HG02885 (cell line): ENCODE results near the gene CD79A.
"Not testable (repeated sequence)": the region's sequence is repeated elsewhere in the genome, so short reads cannot be mapped to it uniquely, and the experiment has no call there.

Experiments used
- ATAC-seq: cut with Tn5 transposase; IDR thresholded peaks from one replicate; pipeline ENCODE4 v1.9.1; 2021; ENCODE audit warnings: mild to moderate bottlenecking; ENCODE audit not compliant: unreplicated experiment, poor library complexity

Gene CD79A

GRCh38 chr19:41904118-41904870 lies 27.2 kb downstream of the CD79A start:
- no peak for ATAC-seq

DNA sequence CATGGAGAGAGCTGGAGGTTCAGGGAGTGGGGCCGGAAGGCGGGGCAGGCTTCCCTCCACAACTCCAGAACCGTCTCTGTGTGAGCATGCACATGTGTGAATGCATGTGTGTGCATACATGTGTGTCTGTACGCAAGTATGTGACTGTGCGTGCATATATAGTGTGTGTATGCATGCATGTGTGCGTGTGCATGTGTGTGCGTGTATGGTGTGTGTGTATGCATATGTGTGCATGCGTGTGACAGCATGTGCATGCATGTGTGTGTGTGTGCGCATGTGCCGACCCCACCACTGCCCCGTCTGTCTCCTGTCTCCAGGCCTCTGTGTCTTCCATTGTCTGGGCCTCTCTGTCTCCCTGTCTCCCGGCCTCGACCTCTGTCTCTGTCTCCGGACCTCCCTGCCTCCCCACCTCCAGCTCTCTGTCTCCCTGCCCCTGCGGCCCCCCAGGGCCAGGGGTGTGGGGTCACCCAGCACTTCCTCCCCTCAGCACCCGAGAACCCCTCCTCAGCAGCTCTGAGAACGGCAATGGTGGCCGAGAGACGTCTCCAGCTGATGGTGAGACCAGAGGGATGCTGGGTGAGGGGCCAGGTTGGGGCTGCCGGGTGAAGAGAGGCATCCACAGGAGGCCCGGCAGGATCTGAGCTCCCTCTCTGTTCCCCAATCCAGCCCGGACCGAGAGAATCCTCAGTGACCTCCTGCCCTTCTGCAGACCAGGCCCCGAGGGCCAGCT lies 28.4 kb downstream of the CD79A start:
- no peak for ATAC-seq

GRCh38 chr19:41906271-41906670 lies 29.2 kb downstream of the CD79A start:
- ATAC-seq, result no peak

DNA sequence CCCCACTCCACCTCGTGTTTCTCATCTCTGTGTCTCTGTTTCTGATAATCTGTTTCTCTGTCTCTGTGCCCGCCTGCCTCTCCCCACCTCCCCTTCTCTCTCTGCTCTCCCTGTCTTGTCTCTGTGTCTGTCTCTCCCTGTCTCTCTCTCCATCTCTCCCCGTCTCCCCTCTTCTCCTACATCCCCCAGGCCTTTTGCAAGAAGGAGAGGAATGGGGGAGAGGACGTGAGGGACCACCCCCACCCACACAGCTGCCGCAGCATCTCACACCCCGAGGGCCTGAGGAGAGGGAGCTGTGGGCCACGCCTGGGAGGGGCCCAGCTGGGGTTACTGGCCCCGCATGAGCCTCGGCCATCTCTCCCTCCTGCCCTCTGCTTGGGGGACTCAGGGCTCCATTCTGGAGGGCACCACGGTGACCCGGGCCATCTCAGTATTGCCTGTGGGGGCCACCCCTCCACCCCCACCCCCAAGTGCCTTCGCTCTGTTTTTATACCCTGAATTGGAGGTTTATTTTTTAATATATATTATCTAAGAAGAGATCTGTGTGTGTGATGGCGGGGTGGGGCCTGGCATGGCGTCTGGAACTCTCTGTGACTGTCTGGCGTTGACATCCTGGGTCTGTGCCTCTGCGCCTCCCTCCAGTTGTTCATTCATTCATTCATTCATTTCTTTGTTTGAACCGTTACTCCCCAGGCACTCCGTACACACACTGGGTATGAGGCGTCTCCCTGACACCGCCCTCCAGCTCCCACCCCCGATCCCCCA lies 30.0 kb downstream of the CD79A start:
- no peak for ATAC-seq

DNA sequence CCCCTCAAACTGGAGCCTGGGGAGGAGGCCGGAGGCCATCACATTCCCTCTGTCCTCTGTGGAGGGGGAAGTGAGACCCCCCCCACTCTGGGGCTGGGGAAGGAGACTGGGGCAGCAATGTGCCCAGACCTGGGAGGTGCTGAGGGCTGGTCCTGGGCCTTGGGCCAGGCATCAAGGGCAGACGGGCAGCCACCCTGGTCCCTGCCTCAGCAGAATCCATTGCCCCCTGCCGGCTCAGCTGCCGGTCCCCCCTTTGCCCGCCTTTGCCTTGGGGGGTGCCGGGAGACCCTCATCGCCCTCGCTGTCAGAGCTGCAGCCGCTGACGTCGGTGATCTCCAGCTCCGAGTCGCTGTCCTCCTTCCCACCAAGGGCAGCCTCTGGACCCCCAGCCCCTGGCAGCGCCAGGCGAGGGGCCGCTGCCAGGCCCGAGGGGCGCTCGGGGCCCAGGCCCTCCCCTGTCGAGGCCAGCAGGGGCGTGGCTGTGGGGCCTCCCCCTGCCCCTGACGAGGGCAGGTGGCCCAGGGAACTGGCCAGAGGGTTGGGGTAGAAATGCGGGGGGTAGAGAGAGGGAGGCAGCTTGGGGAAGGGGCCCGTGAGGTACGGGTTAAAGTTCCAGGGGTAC lies 31.0 kb downstream of the CD79A start:
- no peak for ATAC-seq

GRCh38 chr19:41908724-41909464 lies 31.8 kb downstream of the CD79A start:
- ATAC-seq, result no peak

DNA sequence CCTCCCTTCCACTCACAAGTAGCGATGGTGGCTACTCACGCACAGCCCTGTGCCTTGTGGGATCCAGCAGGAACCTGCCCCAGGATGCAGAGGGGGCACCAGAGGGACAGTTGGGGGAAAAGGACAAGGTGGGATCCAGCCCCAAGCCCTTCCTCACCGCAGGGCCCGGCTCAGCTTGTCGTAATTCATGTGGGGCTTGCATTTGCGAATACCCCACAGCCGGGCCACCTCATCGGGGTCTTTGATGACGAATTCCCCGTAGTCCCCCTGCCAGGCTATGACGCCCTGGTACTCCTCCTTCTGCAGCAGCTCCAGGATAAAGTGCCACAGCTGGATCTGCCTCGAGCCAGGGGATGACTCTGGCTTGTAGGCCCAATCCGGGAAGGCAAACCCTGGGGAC lies 32.6 kb downstream of the CD79A start:
- no peak for ATAC-seq

GRCh38 chr19:41910240-41910991 lies 33.3 kb downstream of the CD79A start:
- ATAC-seq, result no peak

- no peak for ATAC-seq
Observed at GRCh38 chr19:41910992-41911888, 34.2 kb downstream of the CD79A start.

DNA sequence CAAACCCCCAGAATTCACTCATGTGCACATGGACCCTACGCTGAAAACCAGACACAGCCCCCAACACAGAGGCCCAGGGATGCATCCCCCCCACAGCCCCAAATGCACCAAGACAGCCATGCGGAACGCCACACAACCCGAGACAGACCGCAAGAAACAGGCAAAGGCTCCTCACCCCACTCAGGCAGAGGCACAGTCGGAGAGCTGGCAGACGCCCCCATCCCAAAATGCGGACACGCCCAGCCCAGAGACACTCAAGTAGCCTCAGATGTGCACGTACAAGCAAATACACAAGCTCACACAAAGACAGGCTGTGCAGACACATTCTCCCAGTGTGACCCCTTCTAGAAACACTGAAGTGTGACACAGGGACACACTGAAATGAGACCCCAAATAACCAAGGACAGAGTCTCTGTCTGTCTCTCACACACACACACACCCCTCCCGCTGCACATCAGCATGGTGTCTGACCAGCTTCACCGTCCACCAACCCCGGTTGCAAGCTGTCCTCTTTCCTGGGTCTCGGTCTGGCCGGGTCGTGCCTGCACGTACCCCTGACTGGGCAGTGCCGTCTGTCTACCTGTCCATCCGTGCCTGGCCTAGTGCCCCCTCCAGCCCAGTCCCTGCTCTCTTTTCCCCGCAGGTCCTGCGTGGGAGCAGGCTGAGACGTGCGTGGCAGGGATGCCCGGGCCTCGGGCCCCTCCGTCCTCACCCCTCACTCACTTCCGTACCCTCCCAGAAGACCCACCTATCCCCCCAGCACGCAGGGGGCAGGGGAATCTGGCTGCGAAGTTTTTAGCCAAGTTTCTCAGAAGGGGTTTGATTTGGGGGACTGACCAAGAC lies 35.0 kb downstream of the CD79A start:
- no peak for ATAC-seq

DNA sequence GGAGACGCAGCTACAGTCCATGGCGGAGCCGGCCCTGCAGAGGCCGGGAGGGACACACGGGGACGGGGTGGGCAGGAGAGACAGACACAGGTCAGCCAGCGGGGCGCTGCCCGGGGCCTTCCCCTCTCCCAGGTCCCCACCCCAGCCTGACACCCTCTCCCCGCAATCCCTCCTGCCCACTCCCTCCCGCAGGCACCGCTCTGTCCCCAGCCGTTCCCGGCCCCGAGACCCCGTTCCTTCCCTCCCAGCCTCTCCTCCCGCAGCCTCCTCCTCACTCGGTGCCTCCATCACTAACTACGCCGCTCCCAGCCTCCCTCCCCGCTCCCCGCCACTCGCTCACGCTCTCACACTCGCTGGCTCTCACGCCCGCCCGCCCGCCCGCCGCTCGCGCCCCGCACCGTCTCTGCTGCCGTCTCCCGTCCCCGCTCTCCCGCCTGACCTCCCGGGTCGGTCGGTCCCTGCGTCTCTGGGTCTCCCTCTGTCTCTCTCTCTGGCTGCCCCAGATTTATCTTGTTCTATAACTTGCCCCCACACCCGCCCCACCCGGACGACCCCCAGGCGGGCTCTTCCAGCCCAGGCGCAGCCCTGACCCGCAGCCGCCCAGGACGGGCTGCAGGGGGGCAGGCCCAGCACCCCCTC lies 35.9 kb downstream of the CD79A start:
- no peak for ATAC-seq

GRCh38 chr19:41913538-41914423 lies 36.7 kb downstream of the CD79A start:
- ATAC-seq, result no peak

- not testable (repeated sequence) for ATAC-seq
Observed at GRCh38 chr19:41914424-41914834, 37.4 kb downstream of the CD79A start.

DNA sequence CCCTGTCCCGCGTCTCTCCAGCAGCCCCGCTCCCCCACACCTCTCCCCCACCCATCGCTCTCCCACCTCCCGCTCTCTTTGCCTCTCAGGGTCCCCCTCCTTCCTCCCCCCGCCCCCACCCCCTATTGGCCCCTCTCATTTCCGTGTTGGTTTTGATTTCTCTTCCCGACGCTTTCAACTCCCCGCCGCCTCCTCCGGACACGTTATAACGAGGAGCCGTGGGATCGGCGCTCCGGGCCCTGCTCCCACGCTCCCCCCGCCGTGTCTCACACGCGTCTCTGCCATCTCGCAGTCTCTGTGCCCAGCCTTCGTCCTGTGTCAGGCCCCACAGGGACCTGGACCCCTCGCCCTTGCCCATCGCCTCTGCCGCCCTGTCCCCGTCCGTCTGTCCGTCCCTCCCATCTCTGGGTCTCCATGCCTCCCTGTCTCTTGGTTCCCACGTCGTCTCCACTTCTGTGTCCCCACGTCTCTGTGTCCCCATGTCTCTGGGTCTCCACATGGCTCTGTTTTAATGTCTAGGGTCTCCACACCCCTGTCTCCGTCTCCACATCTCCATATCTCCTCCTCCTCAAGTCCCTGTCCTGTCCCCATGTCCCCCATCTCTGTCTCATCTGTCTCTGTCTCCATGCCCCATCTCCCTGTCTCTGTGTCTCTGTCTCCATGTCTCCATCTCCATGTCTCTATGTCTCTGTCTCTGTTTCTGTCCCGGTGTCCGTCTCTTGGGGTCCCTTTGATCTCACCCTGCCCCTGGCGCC lies 38.1 kb downstream of the CD79A start:
- ATAC-seq, result no peak

- no peak for ATAC-seq
Observed at GRCh38 chr19:41915776-41916414, 38.8 kb downstream of the CD79A start.
